Endothelial cell of umbilical vein (primary cell): ENCODE measurements around the gene RAB3C. TPM values are rescaled to one million over a fixed set of nuclear protein-coding genes. Genes with fewer than 3 reads are reported as not detected.

Experiments
- BruUV-seq: library from RNA; stranded (reverse); fragments of 400-500 nt; replicated peaks from 2 replicates; lab custom pipeline; 2021; lab: Mats Ljungman, UMichigan
- CTCF ChIA-PET: fragments of 300-600, 350-600 bp; sonication (Branson Sonifier 250); formaldehyde crosslinking; loops from one replicate; lab custom pipeline; 2021; ENCODE audit warnings: antibody characterized with exemption, inconsistent platforms; lab: Charles Lee
- POLR2A ChIA-PET: fragments of 300-600, 350-600 bp; sonication (Branson Sonifier 250); formaldehyde crosslinking; loops from one replicate; lab custom pipeline; 2021; ENCODE audit warnings: antibody characterized with exemption, inconsistent platforms; lab: Charles Lee
- DNase-seq: peaks from one replicate; pipeline ENCODE4 v3.0.0-alpha.2; 2011; ENCODE audit warnings: low read depth, low spot score
- FAIRE-seq: peaks from 2 replicates; lab custom pipeline; 2011; peaks lifted over from hg19 to GRCh38; lab: Jason Lieb, UNC
- H2AFZ ChIP-seq: 2 replicates; pipeline ENCODE4 v1.6.0; 2012; ENCODE audit warnings: low read depth, low read length, control low read depth, inconsistent platforms
- H3K27ac ChIP-seq: 2 replicates; pipeline ENCODE4 v1.5.1; 2011; ENCODE audit warnings: low read depth, mild to moderate bottlenecking, control low read depth, low read length, moderate library complexity; ENCODE audit not compliant: insufficient read depth
- H3K27me3 ChIP-seq, 2 experiments: 2 replicates each; pipeline versions ENCODE4 v1.6.0 to v1.6.1; 2011; ENCODE audit warnings: low read length in 2 of 2, mixed read lengths in 1 of 2; ENCODE audit not compliant: control insufficient read depth in 2 of 2, insufficient read depth in 2 of 2
- H3K36me3 ChIP-seq, 2 experiments: 2 replicates in 1 of 2; 3 replicates in 1 of 2; pipeline ENCODE4 v1.5.1; 2011; ENCODE audit warnings: low read length in 2 of 2, mild to moderate bottlenecking in 1 of 2, moderate library complexity in 1 of 2; ENCODE audit not compliant: control insufficient read depth in 2 of 2, insufficient read depth in 2 of 2; ENCODE audit errors: extremely low read depth in 1 of 2
- H3K4me1 ChIP-seq: 3 replicates; pipeline ENCODE4 v1.5.1; 2011; ENCODE audit warnings: mild to moderate bottlenecking, low read length; ENCODE audit not compliant: control insufficient read depth, insufficient read depth; ENCODE audit errors: extremely low read depth
- H3K4me2 ChIP-seq: 2 replicates; pipeline ENCODE4 v1.6.1; 2011; ENCODE audit warnings: low read length, control low read depth, mixed read lengths; ENCODE audit not compliant: insufficient read depth
- H3K4me3 ChIP-seq, 3 experiments: fragments of 200-600 bp in 1 of 3; sonication (generic), shearing (Covaris generic) in 1 of 3; replicated peaks in 1 of 3; 2 replicates each; pipeline ENCODE4 v1.5.1; 2011 to 2016; ENCODE audit warnings: control low read depth in 3 of 3, low read length in 3 of 3, mild to moderate bottlenecking in 2 of 3, inconsistent platforms in 1 of 3, low read depth in 1 of 3, moderate library complexity in 1 of 3; ENCODE audit not compliant: insufficient read depth in 1 of 3
- H3K79me2 ChIP-seq: 2 replicates; pipeline ENCODE4 v1.6.0; 2012; ENCODE audit warnings: low read length, inconsistent platforms; ENCODE audit not compliant: control insufficient read depth, insufficient read depth
- H3K9ac ChIP-seq: replicated peaks from 2 replicates; pipeline ENCODE3; 2011; ENCODE audit warnings: low read length, control low read depth; ENCODE audit not compliant: insufficient read depth; ENCODE audit errors: extremely low read depth
- H3K9me1 ChIP-seq: replicated peaks from 3 replicates; pipeline ENCODE4 v1.6.0; 2011; ENCODE audit warnings: mild to moderate bottlenecking, low read length; ENCODE audit not compliant: control insufficient read depth, insufficient read depth; ENCODE audit errors: extremely low read depth
- H3K9me3 ChIP-seq: replicated peaks from 2 replicates; pipeline ENCODE4 v1.5.1; 2012; ENCODE audit warnings: low read length, inconsistent platforms; ENCODE audit not compliant: control insufficient read depth, insufficient read depth
- H4K20me1 ChIP-seq: replicated peaks from 2 replicates; pipeline ENCODE3; 2011; ENCODE audit warnings: mild to moderate bottlenecking, low read length; ENCODE audit not compliant: control insufficient read depth, insufficient read depth; ENCODE audit errors: extremely low read depth
- CTCF ChIP-seq, 2 donors: IDR thresholded peaks; 1 replicate in 1 of 2; 2 replicates in 1 of 2; pipeline ENCODE4 v1.5.1; 2011; ENCODE audit warnings: low read length in 2 of 2, mild to moderate bottlenecking in 2 of 2, moderate library complexity in 2 of 2, control low read depth in 1 of 2, inconsistent platforms in 1 of 2, low read depth in 1 of 2; ENCODE audit not compliant: insufficient read depth in 1 of 2; ENCODE audit errors: extremely low read depth in 1 of 2
- EZH2 ChIP-seq: IDR thresholded peaks from 2 replicates; pipeline ENCODE4 v1.6.1; 2012; ENCODE audit warnings: borderline replicate concordance, low read depth, mild to moderate bottlenecking, moderate library complexity, low read length, inconsistent platforms; ENCODE audit not compliant: severe bottlenecking
- FOS ChIP-seq: IDR thresholded peaks from 2 replicates; pipeline ENCODE4 v1.6.1; 2011; ENCODE audit warnings: mild to moderate bottlenecking, low read length, moderate library complexity, borderline replicate concordance; ENCODE audit not compliant: insufficient read depth
- GATA2 ChIP-seq: IDR thresholded peaks from 2 replicates; pipeline ENCODE4 v1.7.0; 2011; ENCODE audit warnings: low read depth, mild to moderate bottlenecking, moderate library complexity, mixed read lengths, low read length; ENCODE audit not compliant: insufficient read length, insufficient read depth
- JUN ChIP-seq: IDR thresholded peaks from 2 replicates; pipeline ENCODE4 v1.6.1; 2011; ENCODE audit warnings: borderline replicate concordance, low read depth; ENCODE audit not compliant: insufficient read length, insufficient read depth
- MAX ChIP-seq: IDR thresholded peaks from 2 replicates; pipeline ENCODE4 v1.6.1; 2011; ENCODE audit not compliant: insufficient read depth, insufficient read length
- MYC ChIP-seq: IDR thresholded peaks from one replicate; pipeline ENCODE4 v1.6.1; 2011; ENCODE audit warnings: mild to moderate bottlenecking, low read depth, low read length
- POLR2A ChIP-seq: IDR thresholded peaks from 2 replicates; pipeline ENCODE4 v1.6.1; 2012; ENCODE audit warnings: low read depth, mild to moderate bottlenecking, control low read depth, low read length
- dilution Hi-C: fragments of 300-500 bp; cut with MboI; formaldehyde crosslinking; loops from one replicate; pipeline ENCODE4 v1.15.0; 2019; ENCODE audit warnings: low sequenced_read_pairs; ENCODE audit not compliant: extremely low pct_ligation_motif_present
- intact Hi-C: fragments of 100-400 bp; cut with micrococcal nuclease; formaldehyde crosslinking; loops from one replicate; pipeline ENCODE4 v1.10.0; 2022
- polyA plus RNA-seq, 4 experiments: library from polyadenylated mRNA; depleted of rRNA in 3 of 4; stranded (reverse) in 3 of 4; unstranded in 1 of 4; fragments of >200 nt; gene quantifications; 2 replicates each; pipeline versions ENCODE4 v1.2.1 to v1.2.3, GENCODE V29; 2011 to 2012; ENCODE audit warnings: missing spikeins in 1 of 4
- total RNA-seq: library from RNA; stranded (reverse); gene quantifications from 2 replicates; pipeline ENCODE4 v1.2.3, GENCODE V29; 2021

Gene RAB3C
- total and polyA plus RNA-seq, 2 donors (not counting 3 experiments of a cell fraction or from before 2014, with no cell fraction given) = 0.04 to 0.66 TPM

- DNase-seq (no peak), FAIRE-seq (no peak)
- H3K36me3 ChIP-seq = no peaks in the 10 kb centered on the region
- no peaks in the 10 kb centered on the region for H3K79me2 ChIP-seq
- no peak overlapping the region for H3K9ac ChIP-seq
- H3K9me1 ChIP-seq = no peaks in the 10 kb centered on the region
- TF ChIP-seq FOS = no peak
- no peak for TF ChIP-seq JUN
- no peak for TF ChIP-seq GATA2
- TF ChIP-seq POLR2A = no peak
- H3K27me3 ChIP-seq = peaks cover 0 to 4% of the 10 kb centered on the region in 2 experiments
- no peaks in the 10 kb centered on the region for H3K4me1 ChIP-seq
- H3K9me3 ChIP-seq = no peaks in the 10 kb centered on the region
- H3K4me2 ChIP-seq = no peak overlapping the region
- ChIA-PET POLR2A (no interaction called here), CTCF (interaction anchor here (0.7 to 1.9 kb wide), 6 partner anchors 12 to 336 kb away, joined by 3 to 9 read pairs (median 4); no protein-coding TSS in a partner anchor)
- no peak overlapping the region for H3K4me3 ChIP-seq
- intact Hi-C loops = no loop called here
- H3K27ac ChIP-seq = no peak overlapping the region
- no TSS peak for BruUV-seq
- no peak overlapping the region for H2AFZ ChIP-seq
- dilution Hi-C loops = no loop called here
- no peaks in the 10 kb centered on the region for H4K20me1 ChIP-seq
Observed at GRCh38 chr5:58834242-58835225, 251.7 kb downstream of the RAB3C start.

- Histone ChIP-seq H3K36me3 (no peaks in the 10 kb centered on the region), H3K9me1 (no peaks in the 10 kb centered on the region), H2AFZ (no peak overlapping the region), H3K4me1 (no peaks in the 10 kb centered on the region), H3K27me3 (peaks cover 0 to 4% of the 10 kb centered on the region in 2 experiments), H3K9me3 (no peaks in the 10 kb centered on the region), H3K4me3 (no peak overlapping the region), H3K9ac (no peak overlapping the region), H4K20me1 (no peaks in the 10 kb centered on the region), H3K79me2 (no peaks in the 10 kb centered on the region), H3K27ac (no peak overlapping the region), H3K4me2 (no peak overlapping the region)
- dilution Hi-C loops = no loop called here
- ChIA-PET POLR2A (no interaction called here), CTCF (no interaction called here)
- BruUV-seq = no TSS peak
- TF ChIP-seq MAX = no peak
- TF ChIP-seq EZH2 = no peak
- no peak for TF ChIP-seq POLR2A
- no peak for TF ChIP-seq CTCF (IDR thresholded peaks at IDR 0.05; ENCODE audit: extremely low read depth in 1 of 2, insufficient read depth in 1 of 2, low read depth in 1 of 2, low read length in 2 of 2)
- TF ChIP-seq MYC = no peak
- TF ChIP-seq GATA2 = no peak
- TF ChIP-seq FOS = no peak
- no peak for TF ChIP-seq JUN
- intact Hi-C loops = no loop called here
- DNase-seq (no peak), FAIRE-seq (no peak)
Observed at GRCh38 chr5:58836351-58836750, 253.5 kb downstream of the RAB3C start.
